Fibroblast of mammary gland (primary cell): ENCODE measurements around the gene TIPIN.
"Not testable (repeated sequence)": the region's sequence is repeated elsewhere in the genome, so short reads cannot be mapped to it uniquely, and the experiment has no call there.

Experiments
- DNase-seq: peaks from one replicate; pipeline ENCODE4 v3.0.0-alpha.2; 2010; ENCODE audit warnings: low read depth
- H3K4me3 ChIP-seq: 2 replicates; pipeline ENCODE4 v1.5.1; 2011; ENCODE audit warnings: low read depth, mild to moderate bottlenecking, low read length, moderate library complexity; ENCODE audit not compliant: control insufficient read depth
- CTCF ChIP-seq: conservative IDR thresholded peaks from 2 replicates; pipeline ENCODE4 v1.5.1; 2011; ENCODE audit warnings: low read depth, low read length, inconsistent platforms; ENCODE audit not compliant: control insufficient read depth, insufficient read depth

Gene TIPIN

GRCh38 chr15:66386204-66387123 is 30.0 kb upstream of the TIPIN start, which contains the start of gene MAP2K1:
MAP2K1 (plus strand) TSS chr15:66386912; CDS start chr15:66387348, 436 bp downstream.
- peak within 1 kb of the TSS; percentile 82 for H3K4me3 ChIP-seq
- DNase-seq, result peak; percentile 94
- TF ChIP-seq CTCF, result no peak

- H3K4me3 ChIP-seq, DNase-seq: not testable (repeated sequence)
Measured at GRCh38 chr15:66381376-66381775, 24.9 kb upstream of the TIPIN start.

GRCh38 chr15:66378814-66379430 is 22.4 kb upstream of the TIPIN start:
- TF ChIP-seq CTCF, result no peak
- H3K4me3 ChIP-seq, result no peak overlapping the region
- no peak for DNase-seq

GRCh38 chr15:66374179-66374578 is 17.7 kb upstream of the TIPIN start:
- no peak for DNase-seq
- no peak for TF ChIP-seq CTCF
- no peak overlapping the region for H3K4me3 ChIP-seq

- no peak for DNase-seq
- TF ChIP-seq CTCF, result no peak
- H3K4me3 ChIP-seq, result peak overlapping the region; percentile 20
Measured at GRCh38 chr15:66369773-66370651, 13.5 kb upstream of the TIPIN start.

GRCh38 chr15:66364944-66365528 is 8.6 kb upstream of the TIPIN start:
- no peak for TF ChIP-seq CTCF
- H3K4me3 ChIP-seq, result no peak overlapping the region
- no peak for DNase-seq
